HepG2 (cell line): ENCODE data around the gene USP36. TPM values are rescaled to one million over a fixed set of nuclear protein-coding genes. Genes with fewer than 3 reads are reported as not detected.

Experiments used
- ATAC-seq: fragments of 200-7000 bp; cut with Tn5 transposase; 3 replicates; pipeline ENCODE4 v1.9.1; 2020; ENCODE audit warnings: mild to moderate bottlenecking, moderate library complexity
- BruUV-seq: library from RNA; stranded (reverse); fragments of 400-500 nt; replicated peaks from 2 replicates; lab custom pipeline; 2021; lab: Mats Ljungman, UMichigan
- CTCF ChIA-PET: fragments of 300-600 bp; formaldehyde crosslinking; extraction: SDS; loops from one replicate; lab custom pipeline; 2021; ENCODE audit warnings: low total read pairs, inconsistent platforms, low intra/inter-chr PET ratio; lab: Yijun Ruan, JAX
- POLR2A ChIA-PET: fragments of 350-600 bp; sonication (Branson Sonifier 250); formaldehyde crosslinking; loops from one replicate; lab custom pipeline; 2020; ENCODE audit warnings: antibody characterized with exemption, inconsistent platforms; lab: Yijun Ruan, JAX
- DNase-seq: peaks from one replicate; pipeline ENCODE4 v3.0.0-alpha.2; 2015; ENCODE audit warnings: low spot score
- FAIRE-seq: peaks from 3 replicates; lab custom pipeline; 2011; peaks lifted over from hg19 to GRCh38; lab: Jason Lieb, UNC
- H2AFZ ChIP-seq: one replicate; pipeline ENCODE4 v1.6.1; 2011; ENCODE audit warnings: low read length, inconsistent platforms
- H3K27ac ChIP-seq: fragments of 300-600 bp; 3 replicates; pipeline ENCODE4 v1.8.0; 2011; ENCODE audit warnings: mixed run types, mild to moderate bottlenecking, mixed read lengths, low read length, inconsistent platforms; ENCODE audit not compliant: insufficient read depth; ENCODE audit errors: extremely low read length
- H3K27me3 ChIP-seq, 2 experiments: fragments of 200-600 bp in 1 of 2; 2 replicates in 1 of 2; 3 replicates in 1 of 2; pipeline versions ENCODE4 v1.6.0 to v1.8.0; 2011; ENCODE audit warnings: low read length in 2 of 2, mild to moderate bottlenecking in 2 of 2, moderate library complexity in 2 of 2, inconsistent platforms in 1 of 2; ENCODE audit not compliant: insufficient read depth in 2 of 2, control insufficient read depth in 1 of 2
- H3K36me3 ChIP-seq, 2 experiments: fragments of 200-600 bp in 1 of 2; replicated peaks in 1 of 2; 2 replicates in 1 of 2; 3 replicates in 1 of 2; pipeline versions ENCODE4 v1.5.1 to v1.8.0; 2011; ENCODE audit warnings: low read length in 2 of 2, inconsistent platforms in 1 of 2; ENCODE audit not compliant: insufficient read depth in 2 of 2, control insufficient read depth in 1 of 2
- H3K4me1 ChIP-seq: 2 replicates; pipeline ENCODE4 v1.5.1; 2012; ENCODE audit warnings: low read length, inconsistent platforms; ENCODE audit not compliant: insufficient read depth
- H3K4me2 ChIP-seq: 2 replicates; pipeline ENCODE4 v1.6.0; 2011; ENCODE audit warnings: low read depth, low read length, inconsistent platforms
- H3K4me3 ChIP-seq, 3 experiments: fragments of 200-600 bp in 1 of 3; sonication (generic), shearing (Covaris generic) in 1 of 3; replicated peaks in 1 of 3; 2 replicates each; pipeline ENCODE4 v1.5.1; 2011 to 2016; ENCODE audit warnings: low read length in 3 of 3, inconsistent platforms in 2 of 3, low read depth in 2 of 3, mild to moderate bottlenecking in 2 of 3, control low read depth in 1 of 3, mixed read lengths in 1 of 3; ENCODE audit not compliant: insufficient read depth in 1 of 3
- H3K79me2 ChIP-seq: one replicate; pipeline ENCODE4 v1.6.1; 2011; ENCODE audit warnings: low read length, inconsistent platforms; ENCODE audit not compliant: insufficient read depth
- H3K9ac ChIP-seq: 2 replicates; pipeline ENCODE4 v1.6.0; 2011; ENCODE audit warnings: mild to moderate bottlenecking, low read depth, low read length, inconsistent platforms; ENCODE audit not compliant: insufficient read depth
- H3K9me3 ChIP-seq: 2 replicates; pipeline ENCODE4 v1.5.1; 2012; ENCODE audit warnings: mild to moderate bottlenecking, low read length
- H4K20me1 ChIP-seq: 2 replicates; pipeline ENCODE4 v1.6.0; 2011; ENCODE audit warnings: inconsistent platforms, mild to moderate bottlenecking, low read length, moderate library complexity; ENCODE audit not compliant: insufficient read depth
- CENPBD1 ChIP-seq: sonication (generic); formaldehyde crosslinking; IDR thresholded peaks from 2 replicates; pipeline ENCODE4 v1.8.0; 2022; ENCODE audit warnings: missing genetic modification reagents, low read depth, mild to moderate bottlenecking, borderline replicate concordance
- HOXA9 ChIP-seq: sonication (generic); formaldehyde crosslinking; IDR thresholded peaks from 2 replicates; pipeline ENCODE4 v1.8.1; 2022; ENCODE audit warnings: missing genetic modification reagents, mild to moderate bottlenecking, moderate library complexity, borderline replicate concordance
- JUNB ChIP-seq: sonication (generic); formaldehyde crosslinking; IDR thresholded peaks from 2 replicates; pipeline ENCODE4 v1.8.0; 2022; ENCODE audit warnings: missing genetic modification reagents, mild to moderate bottlenecking, borderline replicate concordance
- NFKBIZ ChIP-seq: IDR thresholded peaks from 2 replicates; pipeline ENCODE4 v1.6.1; 2018; ENCODE audit warnings: missing genetic modification reagents, missing compliant biosample characterization
- REL ChIP-seq: sonication (generic); formaldehyde crosslinking; conservative IDR thresholded peaks from 2 replicates; pipeline ENCODE4 v1.8.0; 2022; ENCODE audit warnings: mild to moderate bottlenecking, missing genetic modification reagents, moderate library complexity
- SETDB1 ChIP-seq: sonication (generic); formaldehyde crosslinking; IDR thresholded peaks from 2 replicates; pipeline ENCODE4 v1.5.1; 2020; ENCODE audit warnings: missing genetic modification reagents, mild to moderate bottlenecking, borderline replicate concordance
- SRSF1 ChIP-seq: fragments of 200-400 bp; formaldehyde crosslinking; optimal IDR thresholded peaks from 2 replicates; pipeline ENCODE3; 2017; ENCODE audit warnings: mild to moderate bottlenecking, low read depth, low read length, moderate library complexity
- ZBTB38 ChIP-seq: sonication (generic); formaldehyde crosslinking; IDR thresholded peaks from 2 replicates; pipeline ENCODE4 v1.5.1; 2020; ENCODE audit warnings: mild to moderate bottlenecking, missing genetic modification reagents
- ZBTB39 ChIP-seq: sonication (generic); formaldehyde crosslinking; IDR thresholded peaks from 2 replicates; pipeline ENCODE4 v1.5.0; 2020; ENCODE audit warnings: missing genetic modification reagents
- ZNF143 ChIP-seq: sonication (generic); formaldehyde crosslinking; IDR thresholded peaks from 2 replicates; pipeline ENCODE4 v1.4.0; 2020; ENCODE audit warnings: missing genetic modification reagents
- ZNF3 ChIP-seq: IDR thresholded peaks from 2 replicates; pipeline ENCODE4 v1.7.0; 2017; ENCODE audit warnings: inconsistent platforms
- ZNF709 ChIP-seq: sonication (generic); formaldehyde crosslinking; IDR thresholded peaks from 2 replicates; pipeline ENCODE4 v1.5.0; 2020; ENCODE audit warnings: mild to moderate bottlenecking, missing genetic modification reagents
- ZNF850 ChIP-seq: sonication (generic); formaldehyde crosslinking; conservative IDR thresholded peaks from 2 replicates; pipeline ENCODE4 v1.9.0; 2021; ENCODE audit warnings: mild to moderate bottlenecking, missing genetic modification reagents
- WGBS: methylation state at CpG from one replicate; pipeline ENCODE4 v1.1.6; 2017; ENCODE audit warnings: low lambda C conversion rate; 5-methylcytosine and 5-hydroxymethylcytosine counted together
- in situ Hi-C: cut with HindIII; loops from 2 replicates; pipeline ENCODE4 v1.10.0; 2017; ENCODE audit warnings: low pct_unique_long_range_greater_than_20kb; ENCODE audit not compliant: extremely low pct_ligation_motif_present
- intact Hi-C: fragments of 100-400 bp; cut with micrococcal nuclease; formaldehyde crosslinking; loops from one replicate; pipeline ENCODE4 v1.10.0; 2022; ENCODE audit not compliant: unreplicated experiment
- polyA plus RNA-seq, 8 experiments: library from polyadenylated mRNA; depleted of rRNA in 3 of 8; stranded (reverse) in 7 of 8; unstranded in 1 of 8; fragments of >200 nt; fragmentation: Illumina TruSeq in 4 of 8; extraction: Trizol in 4 of 8; gene quantifications; 2 replicates each; pipeline versions ENCODE4 v1.2.1 to v1.2.3, GENCODE V29; 2011 to 2016; ENCODE audit warnings: low read depth in 4 of 8, missing spikeins in 1 of 8, mixed read lengths in 1 of 8; ENCODE audit not compliant: insufficient read depth in 1 of 8
- total RNA-seq, 5 experiments: library from RNA; depleted of rRNA; stranded (reverse); fragments of >200 nt; fragmentation: Illumina TruSeq; extraction: Trizol; gene quantifications; 2 replicates each; pipeline ENCODE4 v1.2.3, GENCODE V29; 2016; ENCODE audit warnings: low read depth in 1 of 5
- TF ChIP-seq, protein P1 (sequence below): IDR thresholded peaks from 2 replicates; pipeline ENCODE4 v1.6.1; 2016; ENCODE audit warnings: missing compliant biosample characterization, missing genetic modification reagents, borderline replicate concordance

Gene USP36
- total and polyA plus RNA-seq, 2 of the 13 experiments (the other 11 are each of a cell fraction or from before 2014, with no cell fraction given): 29.6 to 45.9 TPM

GRCh38 chr17:78789663-78790181 lies 50.9 kb downstream of the USP36 start:
- no peaks in the 10 kb centered on the region for H4K20me1 ChIP-seq
- no peak overlapping the region for H3K27ac ChIP-seq
- no peaks in the 10 kb centered on the region for H3K79me2 ChIP-seq
- POLR2A ChIA-PET: interaction anchor here (0.8 kb wide), 1 partner anchor 72 kb away, joined by 3 read pairs; no protein-coding TSS in a partner anchor
- FAIRE-seq (no peak), DNase-seq (no peak), ATAC-seq (no peak)
- H3K9ac ChIP-seq: no peak overlapping the region
- in situ Hi-C loops (no loop called here), intact Hi-C loops (loop anchor here (5.0 to 10.0 kb wide), 2 partner anchors 38 to 295 kb away; no protein-coding TSS in a partner anchor)
- CTCF ChIA-PET: no interaction called here
- H3K36me3 ChIP-seq: peaks cover 1 to 4% of the 10 kb centered on the region in 2 experiments; a peak in 3 of 5 replicates
- 89% methylated on average over 14 of the region's 14 CpGs for WGBS
- no TSS peak for BruUV-seq
- H3K4me1 ChIP-seq: peaks cover 37% of the 10 kb centered on the region
- H3K4me2 ChIP-seq: no peak overlapping the region
- H2AFZ ChIP-seq: no peak overlapping the region
- no peaks in the 10 kb centered on the region for H3K9me3 ChIP-seq
- TF ChIP-seq SRSF1 (no peak), ZBTB38 (peak; percentile 32; the same call in 1 of the 2 replicates)
- H3K4me3 ChIP-seq: no peak overlapping the region
- no peaks in the 10 kb centered on the region for H3K27me3 ChIP-seq

GRCh38 chr17:78789149-78789662 lies 51.4 kb downstream of the USP36 start:
- in situ Hi-C loops: no loop called here
- no peak for ATAC-seq
- Histone ChIP-seq H3K79me2 (no peaks in the 10 kb centered on the region), H3K4me3 (no peak overlapping the region), H3K27me3 (no peaks in the 10 kb centered on the region), H3K36me3 (peaks cover 1 to 4% of the 10 kb centered on the region in 2 experiments; a peak in 3 of 5 replicates), H2AFZ (no peak overlapping the region), H3K4me2 (no peak overlapping the region), H3K27ac (no peak overlapping the region), H3K4me1 (peaks cover 43% of the 10 kb centered on the region), H3K9ac (no peak overlapping the region), H4K20me1 (no peaks in the 10 kb centered on the region), H3K9me3 (no peaks in the 10 kb centered on the region)
- intact Hi-C loops: no loop called here
- DNase-seq: no peak
- CTCF ChIA-PET: no interaction called here
- TF ChIP-seq ZBTB39 (no peak), ZNF709 (CRISPR knock-in tag) (no peak), HOXA9 (CRISPR knock-in tag) (no peak), ZNF143 (CRISPR knock-in tag) (no peak), SETDB1 (no peak), ZNF850 (CRISPR knock-in tag) (no peak), REL (CRISPR knock-in tag) (no peak), NFKBIZ (CRISPR knock-in tag) (no peak), CENPBD1 (CRISPR knock-in tag) (no peak), ZNF3 (CRISPR knock-in tag) (no peak), JUNB (CRISPR knock-in tag) (no peak)
- TF ChIP-seq, protein P1, sequence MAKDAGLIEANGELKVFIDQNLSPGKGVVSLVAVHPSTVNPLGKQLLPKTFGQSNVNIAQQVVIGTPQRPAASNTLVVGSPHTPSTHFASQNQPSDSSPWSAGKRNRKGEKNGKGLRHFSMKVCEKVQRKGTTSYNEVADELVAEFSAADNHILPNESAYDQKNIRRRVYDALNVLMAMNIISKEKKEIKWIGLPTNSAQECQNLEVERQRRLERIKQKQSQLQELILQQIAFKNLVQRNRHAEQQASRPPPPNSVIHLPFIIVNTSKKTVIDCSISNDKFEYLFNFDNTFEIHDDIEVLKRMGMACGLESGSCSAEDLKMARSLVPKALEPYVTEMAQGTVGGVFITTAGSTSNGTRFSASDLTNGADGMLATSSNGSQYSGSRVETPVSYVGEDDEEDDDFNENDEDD (CRISPR knock-in tag): no peak
- 96% methylated on average over 5 of the region's 5 CpGs for WGBS
- no peak for FAIRE-seq
- POLR2A ChIA-PET: interaction anchor here (0.8 kb wide), 1 partner anchor 71 kb away, joined by 3 read pairs; no protein-coding TSS in a partner anchor
- BruUV-seq: no TSS peak
